ENCODE data around the gene PGD.
"Not testable (repeated sequence)": the region's sequence is repeated elsewhere in the genome, so short reads cannot be mapped to it uniquely, and the experiment has no call there.

The PGD gene

DNA sequence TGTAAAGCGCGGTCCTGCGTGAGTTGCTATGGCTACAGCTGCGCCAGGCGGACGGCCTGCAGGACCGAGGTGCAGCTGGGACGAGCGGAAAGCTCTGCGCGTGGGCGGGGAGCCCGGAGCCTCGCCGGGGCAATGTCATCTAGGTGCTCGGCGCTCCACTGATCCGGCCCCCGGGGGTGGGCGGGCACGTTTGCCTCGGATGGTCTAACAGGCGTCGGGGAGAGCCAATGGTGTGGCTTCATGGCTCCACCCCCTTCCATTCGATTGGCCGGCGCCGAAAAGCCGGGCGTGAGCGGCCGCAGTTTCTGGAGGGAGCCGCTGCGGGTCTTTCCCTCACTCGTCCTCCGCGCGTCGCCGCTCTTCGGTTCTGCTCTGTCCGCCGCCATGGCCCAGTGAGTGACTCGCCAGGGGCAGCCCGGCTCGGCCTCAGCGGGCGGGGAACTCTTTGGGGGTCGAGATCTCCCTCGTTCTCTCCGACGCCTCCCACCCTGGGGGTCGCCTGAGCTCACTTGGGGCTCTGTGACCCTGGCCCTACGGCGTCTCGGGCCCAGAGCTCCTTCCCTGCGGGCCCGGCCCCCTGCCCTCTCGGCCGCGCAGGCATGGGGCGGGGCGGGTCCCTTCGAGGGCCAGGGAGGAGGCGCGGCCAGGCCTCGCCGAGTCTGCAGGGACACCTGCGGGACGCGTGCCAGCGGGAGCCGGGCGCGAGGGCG is at the start of gene PGD:
Gene PGD (plus strand): TSS at position 331 of the 710 bp plus-strand sequence. CDS start 54 bp downstream, at position 385.
- DNase-seq: peak; percentile 98

DNA sequence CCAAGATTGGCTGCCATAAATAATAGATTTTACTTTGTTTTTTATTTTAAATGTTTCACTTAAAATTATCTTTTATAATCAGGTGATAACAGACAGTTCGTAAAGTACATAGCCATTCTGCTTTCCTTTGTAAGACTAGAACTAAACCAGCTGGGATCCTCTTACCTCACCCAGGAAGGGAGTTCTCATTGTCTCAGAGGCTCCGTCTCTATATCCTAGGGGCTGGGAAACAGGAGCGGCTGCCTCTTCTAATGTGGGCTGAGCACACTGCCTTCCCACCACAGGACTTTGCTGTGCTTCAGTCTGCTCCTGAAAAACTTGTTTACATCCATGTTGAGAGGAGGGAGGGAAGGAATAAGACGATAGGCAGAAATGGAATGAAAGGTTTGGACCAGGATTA is 45.6 kb upstream of the PGD start:
- DNase-seq: no peak

DNA sequence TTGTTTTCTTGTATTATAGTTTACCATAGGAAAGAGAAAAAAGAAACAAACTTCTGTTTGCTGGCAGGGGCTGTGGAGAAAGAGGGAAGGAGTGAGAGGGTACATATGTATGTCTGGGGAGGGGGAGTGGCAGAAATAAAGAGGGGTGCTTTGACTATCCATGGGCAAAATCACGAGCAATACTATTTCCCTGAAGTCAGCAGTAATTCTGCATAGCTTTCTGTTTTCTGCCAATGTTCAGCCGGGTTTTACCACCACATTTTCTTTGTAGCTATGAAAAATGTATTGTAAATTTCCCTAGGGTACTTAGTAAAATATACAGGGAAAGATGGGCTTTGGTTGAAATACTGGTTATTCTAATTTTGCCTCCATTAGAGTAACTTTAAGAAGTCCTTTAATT is 45.2 kb upstream of the PGD start:
- no peak for DNase-seq

DNA sequence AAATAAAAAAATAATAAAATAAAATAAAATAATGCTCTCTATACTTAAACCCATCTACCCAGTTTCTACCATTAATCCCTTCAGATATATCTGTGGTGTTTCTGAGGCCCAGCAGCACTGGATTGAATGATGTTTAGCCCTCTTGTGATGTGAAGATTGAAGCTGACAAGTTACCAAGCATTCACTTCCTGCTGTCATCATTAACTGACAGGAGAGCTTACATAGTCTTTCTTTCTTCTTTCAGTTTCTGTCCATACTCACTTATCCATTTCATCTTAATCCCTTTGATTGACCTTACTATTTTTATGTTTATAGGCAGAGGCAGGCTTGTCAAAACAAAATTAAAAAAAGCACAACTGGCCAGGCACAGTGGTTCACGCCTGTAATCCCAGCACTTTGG is 38.8 kb upstream of the PGD start:
- no peak for DNase-seq

DNA sequence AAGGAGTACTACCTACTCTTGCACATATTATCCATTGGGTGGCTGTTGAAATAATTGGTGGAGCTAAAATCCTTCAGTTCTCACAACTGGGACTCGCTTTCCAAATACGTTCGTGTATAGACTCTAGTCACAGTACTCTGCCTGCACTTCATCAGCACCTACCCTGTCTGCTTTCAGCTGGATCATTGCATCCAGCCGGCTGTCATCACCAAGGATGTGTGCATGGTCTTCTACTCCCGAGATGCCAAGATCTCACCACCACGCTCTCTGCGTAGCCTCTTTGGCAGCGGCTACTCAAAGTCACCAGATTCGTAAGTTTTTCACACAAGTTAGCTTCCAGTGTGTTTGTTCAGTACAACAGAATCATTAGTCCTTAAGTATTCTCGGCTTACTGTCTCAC is 37.3 kb upstream of the PGD start:
- DNase-seq: no peak

DNA sequence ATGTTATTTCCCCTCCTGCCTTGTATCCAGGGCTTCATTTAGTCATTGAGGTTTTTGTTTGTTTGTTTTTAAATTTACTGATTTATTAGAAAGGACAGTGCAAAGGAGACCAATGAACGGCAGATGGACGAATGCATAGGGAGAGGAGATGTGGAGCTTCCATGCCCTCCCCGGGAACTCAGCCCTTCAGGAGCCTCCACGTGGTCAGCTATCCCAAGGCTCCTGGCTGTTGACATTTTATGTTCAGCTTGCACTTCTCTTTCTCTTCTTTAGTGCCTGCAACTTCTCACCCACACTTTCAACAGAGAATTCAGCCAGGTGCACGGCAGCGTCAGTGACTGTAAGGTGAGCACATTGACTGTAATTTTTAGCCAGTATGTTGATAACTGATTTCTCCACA is 30.7 kb upstream of the PGD start:
- no peak for DNase-seq

DNA sequence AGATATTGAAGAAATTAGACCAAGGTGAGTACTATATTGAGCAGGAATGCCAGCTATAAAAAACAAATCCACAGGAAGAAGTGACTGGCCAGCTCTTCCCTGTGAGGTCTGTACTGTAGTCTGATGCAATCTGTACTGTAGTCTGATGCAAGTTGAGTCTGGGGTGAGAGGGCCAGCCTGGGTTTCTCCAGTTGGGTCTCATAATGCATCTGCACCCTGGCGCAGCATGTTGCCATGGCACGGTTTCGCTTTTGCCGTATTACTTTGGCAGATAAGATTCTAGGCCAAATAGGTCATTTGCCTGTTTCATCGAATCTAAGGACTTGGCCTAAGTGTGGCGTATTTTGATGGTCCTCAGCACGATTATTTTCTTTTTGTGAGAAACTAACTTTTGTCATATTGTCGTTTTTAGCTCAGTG is 24.4 kb upstream of the PGD start:
- DNase-seq: no peak

DNA sequence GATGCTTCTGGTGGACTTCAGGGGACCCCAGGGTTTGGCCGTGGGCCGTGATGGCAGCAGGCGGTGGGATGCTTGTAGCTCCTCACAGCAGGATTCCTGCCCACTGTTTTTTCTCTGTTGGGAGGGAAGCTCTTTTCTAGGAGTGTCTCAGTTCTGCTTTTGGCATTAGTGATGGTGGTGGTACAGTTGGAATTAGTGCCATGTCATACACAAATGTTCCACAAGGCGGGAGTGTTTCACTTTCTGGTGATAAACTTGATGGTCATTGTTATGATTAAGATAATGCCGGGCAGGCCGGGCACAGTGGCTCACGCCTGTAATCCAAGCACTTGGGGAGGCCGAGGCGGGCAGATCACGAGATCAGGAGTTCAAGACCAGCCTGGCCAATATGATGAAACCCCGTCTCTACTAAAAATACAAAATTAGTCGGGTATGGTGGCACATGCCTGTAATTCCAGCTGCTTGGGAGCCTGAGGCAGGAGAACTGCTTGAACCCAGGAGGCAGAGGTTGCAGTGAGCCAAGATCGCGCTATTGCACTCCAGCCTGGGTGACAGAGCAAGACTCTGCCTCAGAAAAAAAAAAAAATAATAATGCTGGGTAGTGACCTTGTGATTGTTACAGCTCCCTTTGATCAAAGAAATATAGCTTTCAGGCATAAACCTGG is 21.4 kb upstream of the PGD start:
- not testable (repeated sequence) for DNase-seq

DNA sequence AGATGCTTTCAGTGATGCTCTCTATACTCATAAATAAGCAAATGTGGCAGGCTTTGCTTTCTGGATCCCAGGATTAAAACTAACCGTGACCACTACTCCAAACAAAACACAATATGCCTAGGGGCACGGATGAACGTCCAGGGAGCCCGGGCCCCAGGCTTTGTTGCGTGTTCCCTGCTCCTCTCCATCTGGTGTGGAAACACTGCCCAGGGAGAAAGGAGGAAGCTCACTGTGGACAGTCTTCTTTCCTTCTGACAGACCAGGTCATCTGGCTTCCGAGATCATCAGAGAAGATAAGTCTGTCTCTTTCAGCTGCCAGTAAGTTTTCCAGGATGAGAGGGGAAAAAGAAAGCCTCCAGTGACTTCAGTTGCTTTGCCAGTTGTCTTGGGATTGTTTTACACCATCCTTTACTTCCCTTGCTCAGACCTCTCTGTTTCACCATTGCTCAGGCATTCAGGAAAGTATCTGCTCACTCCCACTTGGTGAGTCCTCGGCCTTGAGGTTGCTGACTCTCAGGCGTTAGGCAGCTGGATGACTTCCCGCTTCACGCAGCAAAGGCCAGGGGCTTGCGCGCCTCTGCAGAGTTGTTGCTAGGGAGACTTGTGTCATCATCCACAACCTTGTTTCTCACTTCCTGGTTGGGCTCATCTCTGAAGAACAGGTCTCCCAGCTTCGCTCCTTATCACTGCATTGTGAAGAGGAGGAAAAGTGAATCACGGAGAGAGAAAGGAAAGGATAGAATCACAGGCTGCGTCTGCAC is 20.6 kb upstream of the PGD start:
- no peak for DNase-seq

DNA sequence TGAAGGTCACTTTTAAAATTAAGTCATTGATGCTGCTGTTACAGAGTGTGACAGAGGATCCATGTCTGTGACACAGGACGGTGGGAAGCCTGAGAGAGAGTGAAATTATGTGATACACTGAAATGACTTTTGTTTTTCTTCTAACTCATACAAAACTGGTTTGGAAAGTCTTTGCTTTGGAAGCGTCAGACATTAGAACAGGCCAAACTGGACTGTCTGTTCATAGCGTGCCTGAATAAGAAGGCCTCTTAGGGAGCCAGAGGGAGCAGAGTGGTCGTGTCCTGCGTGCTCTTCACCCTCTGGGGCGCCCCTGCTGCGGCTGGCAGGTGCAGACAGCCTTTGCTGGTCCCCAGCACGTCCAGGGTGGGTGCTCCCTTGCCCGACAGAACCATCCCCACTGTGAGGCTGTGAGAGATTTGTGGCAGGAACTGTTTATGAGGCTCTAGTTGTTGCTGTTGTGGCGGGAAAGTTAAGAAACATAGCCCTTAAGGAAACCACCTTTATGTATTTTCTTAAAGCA is 19.7 kb upstream of the PGD start:
- no peak for DNase-seq

DNA sequence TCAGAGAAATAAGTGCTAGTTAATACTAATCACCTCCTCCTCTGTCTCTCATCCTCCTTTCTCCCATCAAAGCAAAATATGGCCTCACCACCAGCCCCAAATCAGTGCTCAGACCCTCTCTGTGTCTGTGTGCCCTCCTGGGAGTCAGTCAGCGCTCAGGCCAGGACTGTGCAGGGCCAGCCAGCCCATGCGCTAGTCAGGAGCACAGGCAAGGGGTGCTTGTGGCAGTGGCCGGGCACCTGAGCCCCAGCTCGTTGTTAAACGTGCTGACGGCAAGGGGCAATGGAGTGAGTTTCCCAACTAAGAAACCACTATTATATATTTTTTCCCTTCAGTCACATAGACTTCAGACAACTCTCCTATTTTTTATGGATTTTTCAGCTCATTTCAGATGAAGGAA is 19.2 kb upstream of the PGD start:
- DNase-seq: no peak

DNA sequence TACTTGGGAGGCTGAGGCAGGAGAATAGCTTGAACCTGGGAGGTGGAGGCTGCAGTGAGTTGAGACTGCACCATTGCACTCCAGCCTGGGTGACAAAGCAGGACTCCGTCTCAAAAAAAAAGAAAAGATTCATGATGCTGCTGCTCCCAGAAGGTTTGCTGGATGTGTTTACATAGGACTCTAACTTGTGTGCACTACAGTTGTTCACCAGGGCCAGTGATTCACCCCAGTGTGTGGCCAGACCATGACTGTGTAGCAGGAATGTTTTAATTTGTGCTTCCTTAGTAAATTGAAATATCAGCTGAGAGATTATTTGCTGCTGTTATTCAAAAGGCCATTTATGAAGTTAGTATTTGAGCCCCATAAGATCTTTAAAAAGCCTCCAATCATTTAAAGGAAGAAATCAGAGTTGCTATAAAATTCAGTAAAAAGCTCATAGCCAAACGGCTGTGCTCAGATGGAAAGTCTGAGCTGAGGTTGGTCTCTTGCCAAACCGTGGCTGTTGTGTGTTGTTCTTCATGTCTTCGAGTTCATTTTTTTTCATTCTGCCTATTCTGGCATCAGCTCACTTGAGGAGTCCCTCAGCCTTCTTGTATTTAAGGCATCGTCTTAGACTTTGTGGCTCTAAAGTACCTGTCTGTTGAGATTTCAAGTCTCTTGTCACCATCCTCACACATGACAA is 18.1 kb upstream of the PGD start:
- DNase-seq: no peak

DNA sequence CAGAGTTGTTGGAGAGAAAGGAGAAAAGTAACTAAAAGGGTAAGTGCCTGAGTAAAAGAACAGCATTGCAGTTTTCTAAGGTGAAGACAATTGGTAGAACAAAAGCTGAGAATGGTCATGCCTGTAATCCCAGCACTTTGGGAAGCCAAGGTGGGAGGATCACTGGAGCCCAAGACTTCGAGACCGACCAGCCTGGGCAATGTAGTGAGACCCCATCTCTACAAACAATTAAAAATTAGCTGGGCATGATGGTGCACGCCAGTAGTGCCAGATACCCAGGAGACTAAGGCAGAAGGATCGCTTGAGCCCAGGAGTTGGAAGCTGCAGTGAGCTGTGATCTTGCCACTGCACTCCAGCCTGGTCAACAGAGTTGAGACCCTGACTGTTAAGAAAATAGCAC is 15.2 kb upstream of the PGD start:
- no peak for DNase-seq

DNA sequence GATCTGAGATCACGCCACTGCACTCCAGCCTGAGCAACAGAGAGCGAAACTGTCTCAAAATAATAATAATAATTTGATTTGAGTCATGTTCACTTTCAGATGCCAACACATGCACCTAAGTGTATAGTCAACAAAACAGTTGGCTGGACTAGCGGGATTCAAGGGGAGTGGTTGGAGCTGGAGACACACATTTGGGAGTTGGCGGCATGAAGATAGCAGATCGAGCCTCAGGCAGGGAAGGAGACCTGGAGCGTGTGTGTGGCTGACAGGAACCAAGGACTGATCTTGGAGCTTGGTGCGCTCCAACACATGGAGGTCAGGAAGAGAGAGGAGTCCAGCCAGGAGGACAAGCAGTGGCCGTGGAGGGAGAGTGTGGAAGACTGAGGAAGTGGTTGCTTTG is 14.6 kb upstream of the PGD start:
- no peak for DNase-seq

DNA sequence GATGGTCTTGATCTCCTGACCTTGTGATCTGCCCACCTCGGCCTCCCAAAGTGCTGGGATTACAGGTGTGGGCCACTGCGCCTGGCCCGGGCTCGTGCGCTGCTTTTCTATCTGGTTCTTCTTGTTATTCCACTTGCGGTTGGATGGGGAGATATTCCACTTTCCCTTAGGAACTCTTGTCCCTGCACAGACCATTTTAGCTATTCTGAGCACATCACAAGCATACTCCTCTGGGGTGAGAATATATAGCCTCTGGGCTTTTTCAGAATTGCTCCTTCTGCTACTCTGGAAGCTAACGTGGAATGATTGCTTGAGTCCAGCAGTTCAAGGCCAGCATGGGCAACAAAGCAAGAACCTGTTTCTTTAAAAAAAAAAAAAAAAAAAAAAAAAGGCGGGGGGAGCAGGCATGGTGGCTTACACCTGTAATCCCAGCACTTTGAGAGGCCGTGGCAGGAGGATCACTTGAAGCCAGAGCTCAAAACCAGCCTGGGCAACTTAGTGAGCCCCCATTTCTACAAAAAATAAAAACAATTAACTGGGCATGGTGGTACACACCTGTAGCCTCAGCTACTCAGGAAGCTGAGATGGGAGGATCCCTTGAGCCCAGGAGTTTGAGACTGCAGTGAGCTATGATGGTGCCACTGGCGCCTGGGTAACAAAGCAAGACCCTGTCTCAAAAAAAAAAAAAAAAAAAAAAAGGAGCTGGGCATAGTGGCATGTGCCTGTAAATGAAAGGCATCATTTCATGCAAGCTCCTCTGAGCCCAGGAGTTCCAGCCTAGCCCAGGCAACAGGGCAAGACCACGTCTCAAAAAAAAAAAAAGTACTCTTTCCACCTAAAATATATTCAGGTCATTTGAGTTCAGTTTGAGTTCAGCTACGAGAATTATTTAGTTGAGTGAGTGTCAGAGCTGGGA is 11.8 kb upstream of the PGD start:
- no peak for DNase-seq

DNA sequence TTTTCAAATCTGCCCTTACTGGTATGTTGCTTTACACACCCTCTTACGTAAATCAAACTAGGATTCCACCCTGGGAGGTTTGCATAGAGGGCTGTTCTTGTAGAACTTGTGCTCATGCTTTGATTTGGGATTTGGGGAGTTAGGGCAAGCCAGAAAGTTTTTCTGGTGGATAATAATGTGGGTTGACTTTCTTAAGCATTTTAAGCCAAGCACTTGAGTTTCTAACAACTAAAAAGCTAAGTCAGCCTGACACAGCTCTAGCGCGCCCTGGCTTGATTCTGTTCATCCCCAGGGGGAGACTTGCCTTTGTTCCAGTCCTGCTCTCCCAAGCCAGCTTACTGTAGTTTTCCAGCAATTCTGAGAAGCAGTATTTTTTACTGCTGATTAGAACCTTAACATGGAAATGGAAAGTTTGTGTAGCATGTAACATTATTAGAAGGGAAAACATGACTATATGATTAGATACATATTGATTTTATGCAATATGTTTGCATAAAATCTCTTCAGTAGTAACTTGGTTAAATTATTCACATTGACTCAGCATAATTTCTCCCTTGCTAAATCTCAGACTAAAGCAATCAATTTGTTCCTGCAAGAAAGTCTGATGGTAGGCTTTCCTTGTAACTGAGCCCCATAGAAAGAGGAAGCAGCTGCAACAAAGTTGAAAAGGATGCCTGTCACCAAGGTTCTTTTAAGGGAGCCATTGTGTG is 11.0 kb upstream of the PGD start:
- no peak for DNase-seq

DNA sequence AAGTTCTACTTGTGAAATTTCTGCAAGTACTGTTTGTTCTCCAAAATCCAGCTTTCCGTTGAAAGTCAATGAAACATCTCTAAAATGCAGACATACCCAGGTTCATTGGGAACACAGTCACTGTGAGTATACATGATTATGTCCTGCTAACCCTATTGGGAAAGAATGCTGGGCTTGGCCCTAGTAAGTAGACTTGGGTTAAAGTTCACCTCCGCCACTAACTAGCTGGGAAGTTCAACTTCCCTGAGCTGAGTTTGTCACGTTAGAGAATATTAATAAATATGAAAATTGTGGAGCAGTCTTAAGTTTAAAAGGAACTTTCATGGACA is 10.5 kb upstream of the PGD start:
- no peak for DNase-seq

DNA sequence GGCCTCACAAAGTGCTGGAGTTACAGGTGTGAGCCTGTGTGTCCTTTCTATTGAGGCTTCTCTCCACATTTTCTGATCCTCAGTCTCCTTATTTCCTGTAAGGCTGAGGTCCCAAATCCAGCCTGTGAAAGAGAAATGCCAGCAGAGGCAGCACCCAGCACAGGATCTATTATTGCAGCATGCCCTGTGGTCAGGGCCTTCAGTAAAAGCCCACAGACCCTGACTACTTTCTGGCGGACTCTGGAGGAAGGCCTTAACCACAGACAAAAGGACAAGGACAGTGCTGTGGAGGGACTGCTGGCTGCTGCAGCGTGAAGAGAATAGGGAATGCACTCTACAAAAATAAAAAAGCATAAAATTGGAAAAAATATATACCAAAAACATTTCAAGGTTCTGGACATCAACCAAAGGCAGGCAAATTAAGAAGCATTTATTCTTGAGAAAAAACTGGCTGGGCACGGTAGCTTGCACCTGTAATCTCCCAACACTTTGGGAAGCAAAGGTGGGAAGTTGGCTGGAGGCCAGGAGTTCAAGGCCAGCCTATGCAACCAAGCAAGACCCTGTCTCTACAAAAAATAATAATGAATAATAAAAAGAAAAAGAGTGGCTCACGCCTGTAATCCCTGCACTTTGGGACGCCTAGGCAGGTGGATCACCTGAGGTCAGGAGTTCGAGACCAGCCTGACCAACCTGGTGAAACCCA is 9.4 kb upstream of the PGD start:
- DNase-seq: no peak

DNA sequence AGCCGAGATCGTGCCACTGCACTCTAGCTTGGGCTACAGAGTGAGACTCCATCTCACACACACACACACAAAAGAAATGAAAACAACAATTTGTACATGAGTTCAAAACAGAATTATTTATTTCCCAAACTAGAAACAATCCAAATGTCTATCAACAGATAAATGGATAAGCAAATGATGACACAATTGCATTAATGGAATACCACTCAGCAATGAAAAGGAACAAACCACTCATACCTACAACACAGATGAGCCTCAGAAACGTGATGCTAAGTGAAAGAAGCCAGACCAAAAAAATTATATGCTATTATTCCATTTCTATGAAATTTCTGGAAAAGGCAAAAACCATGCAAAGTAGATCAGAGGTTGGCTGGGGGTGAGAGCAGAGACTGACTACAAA is 2.0 kb upstream of the PGD start:
- no peak for DNase-seq

DNA sequence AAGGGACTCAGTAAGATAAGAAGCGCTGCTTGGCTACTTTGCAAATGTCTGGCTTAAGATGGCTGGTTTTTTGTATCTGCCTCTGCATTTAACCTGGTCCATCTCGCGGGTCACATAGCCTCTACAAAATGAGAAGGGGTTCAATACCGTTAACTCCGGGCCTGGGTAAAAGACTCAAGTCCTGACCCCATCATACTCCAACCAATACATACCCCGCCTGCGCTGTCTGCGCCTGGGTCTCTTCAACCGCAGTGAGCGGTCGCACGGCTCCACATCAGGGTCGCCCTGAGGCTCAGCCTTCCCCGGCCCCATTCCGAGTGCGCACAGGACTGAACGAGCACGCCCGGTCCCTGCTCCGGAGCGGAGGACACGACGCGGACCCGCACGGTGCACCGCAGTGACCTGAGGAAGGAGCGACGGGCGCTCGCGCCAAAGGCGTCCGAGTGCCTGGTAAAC is 558 bp upstream of the PGD start:
- DNase-seq: no peak

DNA sequence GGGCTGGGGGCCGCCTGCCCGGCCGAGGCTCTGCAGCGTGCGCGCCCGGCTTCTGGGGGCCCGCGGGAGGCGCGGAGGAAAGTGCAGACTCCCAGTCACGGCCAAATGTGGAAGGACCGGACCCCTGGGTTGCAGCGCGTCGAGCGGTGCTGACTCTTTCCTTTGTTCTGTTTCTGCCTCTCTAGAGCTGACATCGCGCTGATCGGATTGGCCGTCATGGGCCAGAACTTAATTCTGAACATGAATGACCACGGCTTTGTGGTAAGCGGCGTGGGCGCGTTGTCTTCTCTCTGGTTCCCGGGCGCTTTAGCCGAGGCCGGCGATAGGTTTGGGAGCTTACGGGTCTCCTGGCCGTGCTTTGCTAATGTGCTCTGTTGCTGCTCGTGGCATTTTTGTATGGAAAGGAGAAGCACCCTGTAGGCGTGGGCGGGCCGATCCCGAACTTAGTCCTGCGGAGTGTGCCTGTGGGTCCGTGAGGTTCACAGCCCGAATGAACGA is 629 bp downstream of the PGD start:
- DNase-seq: no peak

Data from activated naive CD4-positive, alpha-beta T cell treated with Interleukin-2 at 50 U/mL for 16 hours (primary cell).